Sigmoid colon (tissue), 7 donors: ENCODE measurements around the gene NR4A3. TPM values are rescaled to one million over a fixed set of nuclear protein-coding genes. Genes with fewer than 3 reads are reported as not detected.

Experiments
- DNase-seq: peaks from one replicate; pipeline ENCODE4 v3.0.0-alpha.2; 2019
- H3K27ac ChIP-seq, 4 donors: fragments of 200-600 bp; sonication (generic); one replicate each; pipeline ENCODE4 v1.5.1; 2016 to 2019; ENCODE audit warnings: mild to moderate bottlenecking in 1 of 4
- H3K27me3 ChIP-seq, 3 donors: fragments of 200-600 bp; sonication (generic); one replicate each; pipeline ENCODE4 v1.5.1; 2019; ENCODE audit warnings: mild to moderate bottlenecking in 1 of 3
- H3K36me3 ChIP-seq, 4 donors: fragments of 200-600 bp; sonication (generic); one replicate each; pipeline ENCODE4 v1.5.1; 2016 to 2019
- H3K4me1 ChIP-seq, 4 donors: fragments of 200-600 bp; sonication (generic); one replicate each; pipeline ENCODE4 v1.5.1; 2017 to 2019
- H3K4me3 ChIP-seq, 4 donors: fragments of 200-600 bp; sonication (generic); one replicate each; pipeline ENCODE4 v1.5.1; 2017 to 2019; ENCODE audit warnings: mild to moderate bottlenecking in 2 of 4, moderate library complexity in 1 of 4
- H3K9me3 ChIP-seq, 4 donors: fragments of 200-600 bp in 3 of 4; sonication (generic) in 3 of 4; one replicate each; pipeline versions ENCODE4 v1.5.1 to v1.6.1; 2013 to 2019
- CTCF ChIP-seq, 4 experiments: fragments of 450-650 bp in 3 of 4; fragments of 200-600 bp in 1 of 4; IDR thresholded peaks; one replicate each; pipeline ENCODE4 v1.5.1; 2016 to 2019; ENCODE audit warnings: antibody characterized with exemption in 4 of 4, mild to moderate bottlenecking in 3 of 4, moderate library complexity in 2 of 4
- EP300 ChIP-seq, 4 donors: sonication (generic); formaldehyde crosslinking; IDR thresholded peaks; one replicate each; pipeline ENCODE4 v1.6.1; 2017; ENCODE audit warnings: antibody characterized with exemption in 4 of 4
- POLR2A ChIP-seq, 2 donors: fragments of 450-650 bp; IDR thresholded peaks; one replicate each; pipeline ENCODE4 v1.6.1; 2016; ENCODE audit warnings: antibody characterized with exemption in 2 of 2, mild to moderate bottlenecking in 2 of 2, moderate library complexity in 2 of 2
- POLR2AphosphoS5 ChIP-seq, 4 donors: sonication (generic); formaldehyde crosslinking; IDR thresholded peaks; one replicate each; pipeline ENCODE4 v1.6.1; 2017; ENCODE audit warnings: antibody characterized with exemption in 4 of 4
- WGBS, 2 donors: extraction: QIAGEN DNeasy Blood & Tissue Kit; methylation state at CpG; one replicate each; pipeline ENCODE4 v1.1.7; 2013; 5-methylcytosine and 5-hydroxymethylcytosine counted together
- intact Hi-C: fragments of 100-400 bp; cut with DNase I; formaldehyde crosslinking; loops from one replicate; pipeline ENCODE4 v1.15.1; 2023
- polyA plus RNA-seq, 3 donors: library from polyadenylated mRNA; stranded (reverse); fragments of 200-250 nt; gene quantifications; one replicate each; pipeline ENCODE4 v1.2.3, GENCODE V29; 2013
- total RNA-seq, 4 donors: library from RNA; depleted of rRNA; stranded (reverse); fragments of >200 nt; gene quantifications; one replicate each; pipeline ENCODE4 v1.1.0, GENCODE V29; 2016
- donor health status: healthy with polysubstance abuse.
- donor health status: Bipolar disorder and iron deficiency.
- donor health status: healthy.

The NR4A3 gene
- total and polyA plus RNA-seq, 7 donors: 1.1 to 6.4 (median 1.2) TPM

GRCh38 chr9:99889120-99889519 is 67.4 kb downstream of the NR4A3 start:
- H3K27ac ChIP-seq: no peak overlapping the region
- no peaks in the 10 kb centered on the region for H3K27me3 ChIP-seq
- WGBS, 2 donors: 90 to 91% methylated on average over 1 of the region's 1 CpG
- no peak overlapping the region for H3K4me3 ChIP-seq
- TF ChIP-seq POLR2AphosphoS5 (IDR thresholded peaks at IDR 0.05): no peak
- TF ChIP-seq POLR2A (IDR thresholded peaks at IDR 0.05): no peak
- TF ChIP-seq EP300 (IDR thresholded peaks at IDR 0.05): no peak
- TF ChIP-seq CTCF (IDR thresholded peaks at IDR 0.05): no peak
- intact Hi-C loops: no loop called here
- no peaks in the 10 kb centered on the region for H3K9me3 ChIP-seq
- H3K4me1 ChIP-seq: no peaks in the 10 kb centered on the region
- DNase-seq: no peak
- H3K36me3 ChIP-seq: no peaks in the 10 kb centered on the region

- 77 to 87% methylated on average over 2 of the region's 2 CpGs for WGBS, 2 donors
- no peak overlapping the region for H3K4me3 ChIP-seq
- no peaks in the 10 kb centered on the region for H3K9me3 ChIP-seq
- DNase-seq: no peak
- intact Hi-C loops: no loop called here
- TF ChIP-seq POLR2AphosphoS5 (IDR thresholded peaks at IDR 0.05): no peak
- TF ChIP-seq POLR2A (IDR thresholded peaks at IDR 0.05): no peak
- no peak for TF ChIP-seq EP300 (IDR thresholded peaks at IDR 0.05)
- no peak for TF ChIP-seq CTCF (IDR thresholded peaks at IDR 0.05)
- H3K36me3 ChIP-seq: no peaks in the 10 kb centered on the region
- H3K4me1 ChIP-seq: no peaks in the 10 kb centered on the region
- H3K27me3 ChIP-seq: no peaks in the 10 kb centered on the region
- H3K27ac ChIP-seq: no peak overlapping the region
Observed at GRCh38 chr9:99894826-99895225, 73.1 kb downstream of the NR4A3 start.

- DNase-seq: no peak
- 95 to 97% methylated on average over 6 of the region's 6 CpGs for WGBS, 2 donors
- Histone ChIP-seq H3K36me3 (no peaks in the 10 kb centered on the region), H3K9me3 (no peaks in the 10 kb centered on the region), H3K27ac (no peak overlapping the region), H3K27me3 (no peaks in the 10 kb centered on the region), H3K4me3 (no peak overlapping the region), H3K4me1 (no peaks in the 10 kb centered on the region)
- TF ChIP-seq CTCF (IDR thresholded peaks at IDR 0.05) (no peak), POLR2A (IDR thresholded peaks at IDR 0.05) (no peak), EP300 (IDR thresholded peaks at IDR 0.05) (no peak), POLR2AphosphoS5 (IDR thresholded peaks at IDR 0.05) (no peak)
- intact Hi-C loops: no loop called here
Observed at GRCh38 chr9:99895510-99895909, 73.8 kb downstream of the NR4A3 start.

- intact Hi-C loops: no loop called here
- Histone ChIP-seq H3K9me3 (no peaks in the 10 kb centered on the region), H3K27ac (no peak overlapping the region), H3K4me1 (no peaks in the 10 kb centered on the region), H3K4me3 (no peak overlapping the region), H3K36me3 (no peaks in the 10 kb centered on the region), H3K27me3 (no peaks in the 10 kb centered on the region)
- WGBS, 2 donors: 96% methylated on average over 2 of the region's 2 CpGs
- DNase-seq: no peak
- TF ChIP-seq CTCF (IDR thresholded peaks at IDR 0.05) (no peak), POLR2A (IDR thresholded peaks at IDR 0.05) (no peak), POLR2AphosphoS5 (IDR thresholded peaks at IDR 0.05) (no peak), EP300 (IDR thresholded peaks at IDR 0.05) (no peak)
Observed at GRCh38 chr9:99896119-99896518, 74.4 kb downstream of the NR4A3 start.

- intact Hi-C loops: loop anchor here (10.0 kb wide), 1 partner anchor 639 kb away; no protein-coding TSS in a partner anchor
- 89 to 99% methylated on average over 1 of the region's 1 CpG for WGBS, 2 donors
Observed at GRCh38 chr9:99903393-99903792, 81.7 kb downstream of the NR4A3 start.

More at GRCh38 chr9:99903393-99903792, 81.7 kb downstream of the NR4A3 start:
- no peaks in the 10 kb centered on the region for H3K36me3 ChIP-seq
- peaks cover 0 to 19% (median 11%) of the 10 kb centered on the region in 4 donors for H3K4me1 ChIP-seq
- no peaks in the 10 kb centered on the region for H3K9me3 ChIP-seq
- H3K27ac ChIP-seq: no peak overlapping the region
- no peaks in the 10 kb centered on the region for H3K27me3 ChIP-seq
- no peak overlapping the region for H3K4me3 ChIP-seq
- TF ChIP-seq POLR2A (IDR thresholded peaks at IDR 0.05) (no peak), POLR2AphosphoS5 (IDR thresholded peaks at IDR 0.05) (no peak), CTCF (IDR thresholded peaks at IDR 0.05) (no peak), EP300 (IDR thresholded peaks at IDR 0.05) (no peak)
- DNase-seq: no peak
